IPS-11a (cell line): Measurements from ENCODE around the gene TYW1.
"Not testable (repeated sequence)": the region's sequence is repeated elsewhere in the genome, so short reads cannot be mapped to it uniquely, and the experiment has no call there.

ENCODE experiments used
- H3K4me3 ChIP-seq: one replicate; pipeline ENCODE4 v1.5.1; 2013; ENCODE audit warnings: low read depth, low read length, control low read depth

Gene TYW1

GRCh38 chr7:67189160-67189559 is 192.5 kb downstream of the TYW1 start:
- H3K4me3 ChIP-seq = not testable (repeated sequence)

GRCh38 chr7:67189801-67190465 is 193.3 kb downstream of the TYW1 start:
- not testable (repeated sequence) for H3K4me3 ChIP-seq

- H3K4me3 ChIP-seq = not testable (repeated sequence)
Measured at GRCh38 chr7:67191002-67191720, 194.5 kb downstream of the TYW1 start.

GRCh38 chr7:67192123-67192702 is 195.6 kb downstream of the TYW1 start:
- not testable (repeated sequence) for H3K4me3 ChIP-seq

GRCh38 chr7:67192889-67193613 is 196.4 kb downstream of the TYW1 start:
- H3K4me3 ChIP-seq = not testable (repeated sequence)

GRCh38 chr7:67196176-67196575 is 199.5 kb downstream of the TYW1 start:
- H3K4me3 ChIP-seq = not testable (repeated sequence)

GRCh38 chr7:67198865-67199526 is 202.4 kb downstream of the TYW1 start:
- H3K4me3 ChIP-seq = not testable (repeated sequence)

- not testable (repeated sequence) for H3K4me3 ChIP-seq
Measured at GRCh38 chr7:67205772-67206171, 209.1 kb downstream of the TYW1 start.

- H3K4me3 ChIP-seq = no peak overlapping the region
Measured at GRCh38 chr7:67206452-67206851, 209.8 kb downstream of the TYW1 start.

GRCh38 chr7:67208656-67209055 is 212.0 kb downstream of the TYW1 start:
- not testable (repeated sequence) for H3K4me3 ChIP-seq

GRCh38 chr7:67209256-67209655 is 212.6 kb downstream of the TYW1 start:
- H3K4me3 ChIP-seq = no peak overlapping the region

GRCh38 chr7:67210567-67210966 is 213.9 kb downstream of the TYW1 start:
- no peak overlapping the region for H3K4me3 ChIP-seq

GRCh38 chr7:67211650-67212330 is 215.2 kb downstream of the TYW1 start:
- not testable (repeated sequence) for H3K4me3 ChIP-seq

GRCh38 chr7:67213038-67213437 is 216.4 kb downstream of the TYW1 start:
- not testable (repeated sequence) for H3K4me3 ChIP-seq

- H3K4me3 ChIP-seq = not testable (repeated sequence)
Measured at GRCh38 chr7:67223551-67223950, 226.9 kb downstream of the TYW1 start.

GRCh38 chr7:67226340-67226907 is 229.8 kb downstream of the TYW1 start:
- H3K4me3 ChIP-seq = not testable (repeated sequence)

GRCh38 chr7:67226967-67227366 is 230.3 kb downstream of the TYW1 start:
- not testable (repeated sequence) for H3K4me3 ChIP-seq

- not testable (repeated sequence) for H3K4me3 ChIP-seq
Measured at GRCh38 chr7:67229018-67229417, 232.4 kb downstream of the TYW1 start.

- not testable (repeated sequence) for H3K4me3 ChIP-seq
Measured at GRCh38 chr7:67230029-67230428, 233.4 kb downstream of the TYW1 start.

GRCh38 chr7:67233506-67233905 is 236.9 kb downstream of the TYW1 start:
- H3K4me3 ChIP-seq = not testable (repeated sequence)
